ENCODE results near the gene OR13F1.
"Not testable (repeated sequence)": the region's sequence is repeated elsewhere in the genome, so short reads cannot be mapped to it uniquely, and the experiment has no call there.

Gene OR13F1

GRCh38 chr9:104506565-104506964, 2.5 kb downstream of the OR13F1 start:
- Histone ChIP-seq H3K4me3 (no peak overlapping the region), H3K9ac (ENCODE audit: insufficient read length) (no peak overlapping the region), H3K27ac (no peak overlapping the region), H3K36me3 (ENCODE audit: insufficient read depth, low read length) (no peaks in the 10 kb centered on the region), H3K9me3 (ENCODE audit: low read depth, low read length) (no peaks in the 10 kb centered on the region)
- DNase-seq (ENCODE audit: low read depth, low spot score), result no peak
- TF ChIP-seq EZH2 (IDR thresholded peaks at IDR 0.05) (no peak), FOXP2 (optimal IDR thresholded peaks at IDR 0.05; ENCODE audit: control extremely low read depth, extremely low read length, insufficient read depth) (no peak), POLR2AphosphoS5 (IDR thresholded peaks at IDR 0.05; ENCODE audit: borderline replicate concordance, low read depth, low read length) (no peak)

DNA sequence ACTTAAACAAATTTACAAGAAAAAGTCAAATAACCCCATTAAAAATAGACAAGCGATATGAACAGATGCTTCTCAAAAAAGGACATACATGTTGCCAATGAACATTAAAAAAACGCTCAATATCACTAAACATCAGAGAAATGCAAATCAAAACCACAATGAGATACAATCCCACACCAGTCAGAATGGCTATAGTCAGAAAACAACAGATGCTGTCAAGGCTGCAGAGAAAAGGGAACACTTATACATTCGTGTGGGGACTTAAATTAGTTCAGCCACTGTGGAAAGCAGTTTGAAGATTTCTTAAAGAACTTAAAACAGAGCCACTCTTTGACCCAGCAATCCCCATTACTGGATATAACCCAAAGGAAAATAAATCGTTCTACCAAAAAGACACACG, 10.8 kb downstream of the OR13F1 start:
- DNase-seq (ENCODE audit: low read depth, low spot score), result no peak
- no peak overlapping the region for H3K4me3 ChIP-seq
- H3K9ac ChIP-seq (ENCODE audit: insufficient read length), result no peak overlapping the region
- TF ChIP-seq POLR2AphosphoS5 (IDR thresholded peaks at IDR 0.05; ENCODE audit: borderline replicate concordance, low read depth, low read length), result no peak
- no peak for TF ChIP-seq EZH2 (IDR thresholded peaks at IDR 0.05)
- TF ChIP-seq FOXP2 (optimal IDR thresholded peaks at IDR 0.05; ENCODE audit: control extremely low read depth, extremely low read length, insufficient read depth), result no peak
- no peaks in the 10 kb centered on the region for H3K36me3 ChIP-seq (ENCODE audit: insufficient read depth, low read length)
- H3K27ac ChIP-seq, result no peak overlapping the region
- H3K9me3 ChIP-seq (ENCODE audit: low read depth, low read length), result no peaks in the 10 kb centered on the region

DNA sequence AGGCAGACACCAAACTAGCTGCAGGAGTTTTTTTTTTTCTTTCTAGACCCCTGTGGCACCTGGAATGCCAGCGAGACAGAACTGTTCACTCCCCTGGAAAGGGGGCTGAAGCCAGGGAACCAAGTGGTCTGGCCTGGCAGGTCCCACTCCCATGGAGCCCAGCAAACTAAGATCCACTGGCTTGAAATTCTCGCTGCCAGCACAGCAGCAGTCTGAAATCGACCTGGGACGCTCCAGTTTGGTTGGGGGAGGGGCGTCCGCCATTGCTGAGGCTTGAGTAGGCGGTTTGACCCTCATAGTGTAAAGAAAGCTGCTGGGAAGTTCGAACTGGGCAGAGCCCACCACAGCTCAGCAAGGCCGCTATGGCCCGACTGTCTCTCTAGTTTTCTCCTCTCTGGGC, 16.2 kb downstream of the OR13F1 start:
- H3K9me3 ChIP-seq (ENCODE audit: low read depth, low read length); H3K36me3 ChIP-seq (ENCODE audit: insufficient read depth, low read length); H3K9ac ChIP-seq (ENCODE audit: insufficient read length); H3K4me3 ChIP-seq; H3K27ac ChIP-seq; DNase-seq (ENCODE audit: low read depth, low spot score): not testable (repeated sequence)

DNA sequence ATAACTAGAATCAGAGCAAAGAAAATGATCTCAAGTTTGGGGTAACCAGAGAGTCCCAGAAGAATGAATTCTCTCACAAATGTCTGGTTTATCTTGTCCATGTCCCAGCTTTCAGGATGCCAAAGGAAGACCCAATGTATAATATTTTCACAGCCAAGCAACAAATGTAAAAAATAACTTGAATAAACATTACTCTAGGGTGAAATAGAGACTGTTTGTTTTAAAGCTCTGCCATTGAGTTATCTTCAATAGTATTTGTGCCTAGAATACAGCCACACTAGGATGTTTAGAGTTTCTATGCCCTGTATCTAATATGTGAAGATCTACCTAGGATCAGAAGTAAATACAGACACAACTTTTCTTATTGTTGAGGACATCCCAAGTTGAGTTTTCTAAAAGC, 23.0 kb downstream of the OR13F1 start, which contains the start of gene OR13C4:
TSS of gene OR13C4 (minus strand) at position 101 of the 400 bp plus-strand sequence. CDS start at position 101, 0 bp downstream.
- TF ChIP-seq EZH2 (IDR thresholded peaks at IDR 0.05) (no peak), FOXP2 (optimal IDR thresholded peaks at IDR 0.05; ENCODE audit: control extremely low read depth, extremely low read length, insufficient read depth) (no peak), POLR2AphosphoS5 (IDR thresholded peaks at IDR 0.05; ENCODE audit: borderline replicate concordance, low read depth, low read length) (no peak)
- no peak for DNase-seq (ENCODE audit: low read depth, low spot score)
- Histone ChIP-seq H3K27ac (no peak within 1 kb of the TSS), H3K36me3 (ENCODE audit: insufficient read depth, low read length) (no peaks in the 10 kb centered on the region), H3K9ac (ENCODE audit: insufficient read length) (no peak within 1 kb of the TSS), H3K4me3 (no peak within 1 kb of the TSS), H3K9me3 (ENCODE audit: low read depth, low read length) (no peaks in the 10 kb centered on the region)

DNA sequence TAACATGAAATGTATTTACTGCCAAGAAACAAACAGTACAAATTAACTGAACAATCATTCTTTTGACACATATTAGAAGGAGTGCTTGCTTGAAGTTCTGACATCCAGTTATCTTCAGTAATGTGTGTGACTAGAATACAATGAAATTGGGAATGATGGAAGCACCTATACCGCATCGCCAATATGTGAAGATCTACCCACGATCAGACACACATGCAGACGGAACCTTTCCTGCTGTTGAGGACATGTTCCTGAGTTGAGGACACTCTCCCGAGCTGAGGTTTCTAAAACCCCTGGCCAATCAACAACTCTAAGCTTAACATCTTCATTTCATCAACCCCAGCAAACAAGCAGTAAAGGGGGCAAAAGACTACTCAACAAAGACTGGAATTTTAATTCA, 32.7 kb downstream of the OR13F1 start, which contains the start of gene OR13C3:
TSS of gene OR13C3 (minus strand) at position 101 of the 400 bp plus-strand sequence. CDS start 133 bp downstream, outside the sequence.
- no peaks in the 10 kb centered on the region for H3K9me3 ChIP-seq (ENCODE audit: low read depth, low read length)
- no peak within 1 kb of the TSS for H3K4me3 ChIP-seq
- no peaks in the 10 kb centered on the region for H3K36me3 ChIP-seq (ENCODE audit: insufficient read depth, low read length)
- DNase-seq (ENCODE audit: low read depth, low spot score), result no peak
- no peak within 1 kb of the TSS for H3K27ac ChIP-seq
- H3K9ac ChIP-seq (ENCODE audit: insufficient read length), result no peak within 1 kb of the TSS
- TF ChIP-seq FOXP2 (optimal IDR thresholded peaks at IDR 0.05; ENCODE audit: control extremely low read depth, extremely low read length, insufficient read depth), result no peak
- TF ChIP-seq EZH2 (IDR thresholded peaks at IDR 0.05), result no peak
- no peak for TF ChIP-seq POLR2AphosphoS5 (IDR thresholded peaks at IDR 0.05; ENCODE audit: borderline replicate concordance, low read depth, low read length)

DNA sequence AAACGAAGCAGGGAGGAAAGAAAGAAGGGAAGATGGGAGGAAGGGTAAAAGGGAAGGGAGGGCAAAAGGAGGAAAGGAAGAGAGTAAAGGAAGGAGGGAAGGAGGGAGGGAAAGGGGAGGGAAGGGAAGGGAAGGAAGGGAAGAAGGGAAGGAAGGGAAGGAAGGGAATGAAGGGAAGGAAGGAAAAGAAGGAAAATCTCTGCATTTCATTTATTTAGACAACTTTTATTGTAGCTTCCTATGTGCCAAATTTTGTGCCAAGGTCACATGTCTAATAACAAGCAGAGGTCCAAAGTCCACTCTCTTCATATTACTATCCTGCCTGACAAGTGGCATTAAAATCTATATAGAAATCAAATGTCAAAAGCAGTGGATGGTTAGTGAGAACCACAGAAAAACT, 35.2 kb downstream of the OR13F1 start:
- Histone ChIP-seq H3K36me3 (ENCODE audit: insufficient read depth, low read length) (no peaks in the 10 kb centered on the region), H3K4me3 (no peak overlapping the region), H3K9ac (ENCODE audit: insufficient read length) (no peak overlapping the region), H3K27ac (no peak overlapping the region), H3K9me3 (ENCODE audit: low read depth, low read length) (no peaks in the 10 kb centered on the region)
- DNase-seq (ENCODE audit: low read depth, low spot score), result no peak
- no peak for TF ChIP-seq POLR2AphosphoS5 (IDR thresholded peaks at IDR 0.05; ENCODE audit: borderline replicate concordance, low read depth, low read length)
- no peak for TF ChIP-seq FOXP2 (optimal IDR thresholded peaks at IDR 0.05; ENCODE audit: control extremely low read depth, extremely low read length, insufficient read depth)
- TF ChIP-seq EZH2 (IDR thresholded peaks at IDR 0.05), result no peak

DNA sequence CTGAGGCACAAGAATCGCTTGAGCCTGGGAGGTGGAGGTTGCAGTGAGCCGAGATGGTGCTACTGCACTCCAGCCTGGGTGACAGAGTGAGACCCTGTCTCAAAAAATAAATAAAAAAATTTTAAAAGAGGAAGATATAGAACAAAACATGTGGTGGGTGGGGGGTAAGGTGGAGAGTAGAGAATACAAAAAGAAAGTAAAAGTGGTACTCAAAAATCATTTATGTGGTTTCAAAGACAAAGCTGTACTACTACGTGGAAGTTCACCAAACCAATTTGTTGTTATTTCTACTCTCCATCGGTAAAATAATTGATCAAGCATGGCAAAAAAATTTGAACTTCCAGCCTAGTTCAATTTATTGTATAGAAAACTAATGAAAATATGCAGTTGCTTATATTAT, 40.6 kb downstream of the OR13F1 start:
- no peak for TF ChIP-seq FOXP2 (optimal IDR thresholded peaks at IDR 0.05; ENCODE audit: control extremely low read depth, extremely low read length, insufficient read depth)
- TF ChIP-seq EZH2 (IDR thresholded peaks at IDR 0.05), result no peak
- no peak for TF ChIP-seq POLR2AphosphoS5 (IDR thresholded peaks at IDR 0.05; ENCODE audit: borderline replicate concordance, low read depth, low read length)
- H3K4me3 ChIP-seq, result no peak overlapping the region
- H3K27ac ChIP-seq, result no peak overlapping the region
- H3K36me3 ChIP-seq (ENCODE audit: insufficient read depth, low read length), result no peaks in the 10 kb centered on the region
- H3K9ac ChIP-seq (ENCODE audit: insufficient read length), result no peak overlapping the region
- DNase-seq (ENCODE audit: low read depth, low spot score), result no peak
- H3K9me3 ChIP-seq (ENCODE audit: low read depth, low read length), result no peaks in the 10 kb centered on the region

DNA sequence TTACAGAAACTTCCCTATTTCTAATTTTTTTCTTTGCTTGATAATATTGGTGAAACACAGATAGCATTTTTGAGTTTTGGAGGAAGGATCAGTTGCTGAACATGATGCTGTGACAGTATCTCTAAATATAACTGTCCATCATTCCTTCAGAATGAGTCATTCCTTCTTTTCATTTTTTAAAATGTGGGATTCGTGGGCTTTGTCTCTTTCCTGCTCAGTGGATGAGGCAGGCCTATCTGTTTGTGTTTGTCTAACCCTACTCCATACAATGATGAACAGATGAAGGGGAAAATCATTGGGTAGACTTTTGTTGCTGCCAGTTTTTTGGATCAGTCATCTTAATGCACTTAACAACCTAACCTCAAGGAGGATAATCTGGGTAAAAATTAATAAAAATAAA, 49.2 kb downstream of the OR13F1 start:
- DNase-seq (ENCODE audit: low read depth, low spot score), result no peak
- Histone ChIP-seq H3K9ac (ENCODE audit: insufficient read length) (no peak overlapping the region), H3K36me3 (ENCODE audit: insufficient read depth, low read length) (no peaks in the 10 kb centered on the region), H3K9me3 (ENCODE audit: low read depth, low read length) (no peaks in the 10 kb centered on the region), H3K4me3 (no peak overlapping the region), H3K27ac (no peak overlapping the region)
- TF ChIP-seq POLR2AphosphoS5 (IDR thresholded peaks at IDR 0.05; ENCODE audit: borderline replicate concordance, low read depth, low read length) (no peak), FOXP2 (optimal IDR thresholded peaks at IDR 0.05; ENCODE audit: control extremely low read depth, extremely low read length, insufficient read depth) (no peak), EZH2 (IDR thresholded peaks at IDR 0.05) (no peak)
